Lower leg skin (tissue), 3 donors: ENCODE measurements around the gene ANP32B.

Experiments used
- CTCF ChIP-seq, 3 donors: fragments of 450-650 bp; IDR thresholded peaks; one replicate each; pipeline ENCODE4 v1.5.1; 2016; ENCODE audit warnings: antibody characterized with exemption in 3 of 3, mild to moderate bottlenecking in 3 of 3, moderate library complexity in 2 of 3
- POLR2A ChIP-seq, 2 donors: fragments of 450-650 bp; IDR thresholded peaks; one replicate each; pipeline ENCODE4 v1.6.1; 2016 to 2017; ENCODE audit warnings: antibody characterized with exemption in 2 of 2, mild to moderate bottlenecking in 1 of 2, moderate library complexity in 1 of 2

- no peak for TF ChIP-seq CTCF (IDR thresholded peaks at IDR 0.05)
- no peak for TF ChIP-seq POLR2A (IDR thresholded peaks at IDR 0.05)
Measured at GRCh38 chr9:98007251-98007928, 24.2 kb downstream of the ANP32B start.
